ENCODE data around the gene ROR1.

Gene ROR1

GRCh38 chr1:63976006-63976405 is 202.2 kb downstream of the ROR1 start:
- no peaks in the 10 kb centered on the region for H3K27me3 ChIP-seq (replicated peaks; ENCODE audit: insufficient read depth, low read length)
- H3K9me2 ChIP-seq (replicated peaks; ENCODE audit: insufficient read depth, low read length) = no peaks in the 10 kb centered on the region

DNA sequence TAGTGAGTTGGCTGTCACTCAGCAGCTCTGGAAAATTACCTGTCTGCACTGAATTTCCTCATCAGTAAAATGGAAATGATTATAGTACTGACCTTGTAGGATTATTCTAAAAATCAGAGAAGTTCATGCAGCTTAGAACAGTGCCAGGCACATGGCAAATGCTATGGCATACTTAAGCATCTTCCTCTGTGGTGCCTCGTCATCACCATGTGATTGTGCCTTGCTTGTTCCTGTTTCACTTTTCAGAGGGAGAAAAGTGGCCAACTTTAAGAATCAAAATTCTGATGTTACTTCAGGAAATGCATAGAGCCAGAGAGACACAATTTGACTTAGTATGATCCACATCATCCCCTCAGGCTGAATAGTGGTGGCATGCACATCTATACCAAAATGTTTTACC is 203.6 kb downstream of the ROR1 start:
- Histone ChIP-seq H2AFZ (ENCODE audit: low read length) (no peak overlapping the region), H3K27ac (ENCODE audit: low read length) (no peak overlapping the region), H4K20me1 (ENCODE audit: insufficient read depth, low read length) (no peaks in the 10 kb centered on the region), H3K79me2 (ENCODE audit: low read length) (no peaks in the 10 kb centered on the region), H3K27me3 (replicated peaks; ENCODE audit: insufficient read depth, low read length) (no peaks in the 10 kb centered on the region), H3K4me3 (ENCODE audit: low read length) (no peak overlapping the region), H3K4me2 (ENCODE audit: low read depth, low read length) (no peak overlapping the region), H3K9me3 (replicated peaks; ENCODE audit: insufficient read depth, low read length) (no peaks in the 10 kb centered on the region), H3K9ac (ENCODE audit: low read length) (no peak overlapping the region), H3K9me2 (replicated peaks; ENCODE audit: insufficient read depth, low read length) (no peaks in the 10 kb centered on the region), H3K36me3 (replicated peaks; ENCODE audit: insufficient read depth, low read length) (no peaks in the 10 kb centered on the region), H3F3A (ENCODE audit: insufficient read depth, low read length) (no peaks in the 10 kb centered on the region), H3K4me1 (ENCODE audit: low read length) (no peaks in the 10 kb centered on the region)
- no peak for TF ChIP-seq EZH2 (optimal IDR thresholded peaks at IDR 0.05; ENCODE audit: low read depth, low read length)
- DNase-seq = no peak

More at GRCh38 chr1:63976006-63976405, 202.2 kb downstream of the ROR1 start:
- H3K36me3 ChIP-seq (replicated peaks; ENCODE audit: insufficient read depth, low read length) = no peaks in the 10 kb centered on the region
- no peak overlapping the region for H3K27ac ChIP-seq (ENCODE audit: low read length)
- TF ChIP-seq, protein P1, sequence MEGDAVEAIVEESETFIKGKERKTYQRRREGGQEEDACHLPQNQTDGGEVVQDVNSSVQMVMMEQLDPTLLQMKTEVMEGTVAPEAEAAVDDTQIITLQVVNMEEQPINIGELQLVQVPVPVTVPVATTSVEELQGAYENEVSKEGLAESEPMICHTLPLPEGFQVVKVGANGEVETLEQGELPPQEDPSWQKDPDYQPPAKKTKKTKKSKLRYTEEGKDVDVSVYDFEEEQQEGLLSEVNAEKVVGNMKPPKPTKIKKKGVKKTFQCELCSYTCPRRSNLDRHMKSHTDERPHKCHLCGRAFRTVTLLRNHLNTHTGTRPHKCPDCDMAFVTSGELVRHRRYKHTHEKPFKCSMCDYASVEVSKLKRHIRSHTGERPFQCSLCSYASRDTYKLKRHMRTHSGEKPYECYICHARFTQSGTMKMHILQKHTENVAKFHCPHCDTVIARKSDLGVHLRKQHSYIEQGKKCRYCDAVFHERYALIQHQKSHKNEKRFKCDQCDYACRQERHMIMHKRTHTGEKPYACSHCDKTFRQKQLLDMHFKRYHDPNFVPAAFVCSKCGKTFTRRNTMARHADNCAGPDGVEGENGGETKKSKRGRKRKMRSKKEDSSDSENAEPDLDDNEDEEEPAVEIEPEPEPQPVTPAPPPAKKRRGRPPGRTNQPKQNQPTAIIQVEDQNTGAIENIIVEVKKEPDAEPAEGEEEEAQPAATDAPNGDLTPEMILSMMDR (IDR thresholded peaks at IDR 0.05; ENCODE audit: low read length) = no peak
- TF ChIP-seq EZH2phosphoT487 (IDR thresholded peaks at IDR 0.05; ENCODE audit: low read length) = no peak
- no peak for TF ChIP-seq EZH2 (optimal IDR thresholded peaks at IDR 0.05; ENCODE audit: low read depth, low read length)
- H4K20me1 ChIP-seq (ENCODE audit: insufficient read depth, low read length) = no peaks in the 10 kb centered on the region
- H3K4me3 ChIP-seq (ENCODE audit: low read length) = no peak overlapping the region
- H2AFZ ChIP-seq (ENCODE audit: low read length) = no peak overlapping the region
- H3K9ac ChIP-seq (ENCODE audit: low read length) = no peak overlapping the region
- no peaks in the 10 kb centered on the region for H3K9me3 ChIP-seq (replicated peaks; ENCODE audit: insufficient read depth, low read length)
- no peaks in the 10 kb centered on the region for H3K4me1 ChIP-seq (ENCODE audit: low read length)
- no peaks in the 10 kb centered on the region for H3K79me2 ChIP-seq (ENCODE audit: low read length)
- no peak for DNase-seq
- no peak overlapping the region for H3K4me2 ChIP-seq (ENCODE audit: low read depth, low read length)
- H3F3A ChIP-seq (ENCODE audit: insufficient read depth, low read length) = no peaks in the 10 kb centered on the region

GRCh38 chr1:63980740-63981407 is 207.1 kb downstream of the ROR1 start:
- H3K36me3 ChIP-seq (replicated peaks; ENCODE audit: insufficient read depth, low read length) = no peaks in the 10 kb centered on the region
- H4K20me1 ChIP-seq (ENCODE audit: insufficient read depth, low read length) = no peaks in the 10 kb centered on the region
- H3K27ac ChIP-seq (ENCODE audit: low read length) = no peak overlapping the region
- H3K9ac ChIP-seq (ENCODE audit: low read length) = no peak overlapping the region
- no peaks in the 10 kb centered on the region for H3K9me3 ChIP-seq (replicated peaks; ENCODE audit: insufficient read depth, low read length)
- H3K79me2 ChIP-seq (ENCODE audit: low read length) = no peaks in the 10 kb centered on the region
- no peak overlapping the region for H3K4me3 ChIP-seq (ENCODE audit: low read length)
- no peak overlapping the region for H2AFZ ChIP-seq (ENCODE audit: low read length)
- no peaks in the 10 kb centered on the region for H3K4me1 ChIP-seq (ENCODE audit: low read length)
- H3K4me2 ChIP-seq (ENCODE audit: low read depth, low read length) = no peak overlapping the region
- H3F3A ChIP-seq (ENCODE audit: insufficient read depth, low read length) = no peaks in the 10 kb centered on the region
- TF ChIP-seq, protein P1 (IDR thresholded peaks at IDR 0.05; ENCODE audit: low read length) = no peak
- TF ChIP-seq EZH2phosphoT487 (IDR thresholded peaks at IDR 0.05; ENCODE audit: low read length) (no peak), EZH2 (optimal IDR thresholded peaks at IDR 0.05; ENCODE audit: low read depth, low read length) (no peak)
- H3K27me3 ChIP-seq (replicated peaks; ENCODE audit: insufficient read depth, low read length) = no peaks in the 10 kb centered on the region
- no peaks in the 10 kb centered on the region for H3K9me2 ChIP-seq (replicated peaks; ENCODE audit: insufficient read depth, low read length)
- DNase-seq = no peak

GRCh38 chr1:63981408-63981773 is 207.6 kb downstream of the ROR1 start:
- Histone ChIP-seq H3K79me2 (ENCODE audit: low read length) (no peaks in the 10 kb centered on the region), H3K4me3 (ENCODE audit: low read length) (no peak overlapping the region), H3F3A (ENCODE audit: insufficient read depth, low read length) (no peaks in the 10 kb centered on the region), H3K9me3 (replicated peaks; ENCODE audit: insufficient read depth, low read length) (no peaks in the 10 kb centered on the region), H3K9ac (ENCODE audit: low read length) (no peak overlapping the region), H3K36me3 (replicated peaks; ENCODE audit: insufficient read depth, low read length) (no peaks in the 10 kb centered on the region), H3K27me3 (replicated peaks; ENCODE audit: insufficient read depth, low read length) (no peaks in the 10 kb centered on the region), H3K27ac (ENCODE audit: low read length) (no peak overlapping the region), H2AFZ (ENCODE audit: low read length) (no peak overlapping the region), H4K20me1 (ENCODE audit: insufficient read depth, low read length) (no peaks in the 10 kb centered on the region), H3K4me1 (ENCODE audit: low read length) (no peaks in the 10 kb centered on the region), H3K4me2 (ENCODE audit: low read depth, low read length) (no peak overlapping the region), H3K9me2 (replicated peaks; ENCODE audit: insufficient read depth, low read length) (no peaks in the 10 kb centered on the region)
- TF ChIP-seq EZH2phosphoT487 (IDR thresholded peaks at IDR 0.05; ENCODE audit: low read length) (no peak), EZH2 (optimal IDR thresholded peaks at IDR 0.05; ENCODE audit: low read depth, low read length) (no peak)
- TF ChIP-seq, protein P1 (IDR thresholded peaks at IDR 0.05; ENCODE audit: low read length) = no peak
- no peak for DNase-seq
